Lower leg skin (tissue), 3 donors: ENCODE measurements around the gene FBXW2.

ENCODE experiments used
- POLR2A ChIP-seq, 2 donors: fragments of 450-650 bp; IDR thresholded peaks; one replicate each; pipeline ENCODE4 v1.6.1; 2016 to 2017; ENCODE audit warnings: antibody characterized with exemption in 2 of 2, mild to moderate bottlenecking in 1 of 2, moderate library complexity in 1 of 2
- TF ChIP-seq, protein P1 (sequence below), 3 donors: fragments of 450-650 bp; IDR thresholded peaks; one replicate each; pipeline ENCODE4 v1.5.1; 2016; ENCODE audit warnings: antibody characterized with exemption in 3 of 3, mild to moderate bottlenecking in 3 of 3, moderate library complexity in 2 of 3

DNA sequence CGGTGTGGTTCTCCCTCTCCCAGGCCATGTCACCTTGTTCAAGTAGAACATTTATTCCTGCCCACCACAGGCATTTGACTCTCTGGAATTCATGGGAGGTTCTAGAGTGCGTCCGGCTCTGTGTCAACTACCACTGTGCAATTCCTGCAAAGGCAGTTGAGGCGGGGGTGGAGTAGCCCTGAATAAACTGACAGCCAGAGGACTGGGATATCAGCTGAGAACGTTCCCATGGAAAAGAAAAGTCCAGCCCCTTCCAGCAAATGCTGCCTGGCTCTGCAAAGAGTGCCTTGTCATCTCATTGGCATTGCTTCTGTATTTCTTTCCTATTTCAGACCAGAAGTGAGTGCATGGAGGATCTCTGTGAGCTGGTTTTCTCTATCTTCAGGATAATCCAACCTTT is 60.0 kb downstream of the FBXW2 start:
- TF ChIP-seq, protein P1, sequence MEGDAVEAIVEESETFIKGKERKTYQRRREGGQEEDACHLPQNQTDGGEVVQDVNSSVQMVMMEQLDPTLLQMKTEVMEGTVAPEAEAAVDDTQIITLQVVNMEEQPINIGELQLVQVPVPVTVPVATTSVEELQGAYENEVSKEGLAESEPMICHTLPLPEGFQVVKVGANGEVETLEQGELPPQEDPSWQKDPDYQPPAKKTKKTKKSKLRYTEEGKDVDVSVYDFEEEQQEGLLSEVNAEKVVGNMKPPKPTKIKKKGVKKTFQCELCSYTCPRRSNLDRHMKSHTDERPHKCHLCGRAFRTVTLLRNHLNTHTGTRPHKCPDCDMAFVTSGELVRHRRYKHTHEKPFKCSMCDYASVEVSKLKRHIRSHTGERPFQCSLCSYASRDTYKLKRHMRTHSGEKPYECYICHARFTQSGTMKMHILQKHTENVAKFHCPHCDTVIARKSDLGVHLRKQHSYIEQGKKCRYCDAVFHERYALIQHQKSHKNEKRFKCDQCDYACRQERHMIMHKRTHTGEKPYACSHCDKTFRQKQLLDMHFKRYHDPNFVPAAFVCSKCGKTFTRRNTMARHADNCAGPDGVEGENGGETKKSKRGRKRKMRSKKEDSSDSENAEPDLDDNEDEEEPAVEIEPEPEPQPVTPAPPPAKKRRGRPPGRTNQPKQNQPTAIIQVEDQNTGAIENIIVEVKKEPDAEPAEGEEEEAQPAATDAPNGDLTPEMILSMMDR (IDR thresholded peaks at IDR 0.05), result no peak
- no peak for TF ChIP-seq POLR2A (IDR thresholded peaks at IDR 0.05)
